Endothelial cell (in vitro differentiated cells): ENCODE results near the gene TMEM132C. TPM values are rescaled to one million over a fixed set of nuclear protein-coding genes. Genes with fewer than 3 reads are reported as not detected.

ENCODE experiments used
- DNase-seq: peaks from one replicate; pipeline ENCODE4 v3.0.0; 2021; ENCODE audit warnings: low spot score
- H3K27ac Mint-ChIP-seq: one replicate; pipeline ENCODE4 v1.8.0; 2021; ENCODE audit warnings: mixed read lengths, inconsistent platforms; ENCODE audit not compliant: unreplicated experiment
- H3K27me3 Mint-ChIP-seq: one replicate; pipeline ENCODE4 v1.8.0; 2021; ENCODE audit warnings: mild to moderate bottlenecking, moderate library complexity, mixed read lengths, inconsistent platforms; ENCODE audit not compliant: unreplicated experiment
- H3K36me3 Mint-ChIP-seq: one replicate; pipeline ENCODE4 v1.8.0; 2021; ENCODE audit warnings: mild to moderate bottlenecking, low read depth, mixed read lengths, inconsistent platforms; ENCODE audit not compliant: unreplicated experiment
- H3K4me1 Mint-ChIP-seq: one replicate; pipeline ENCODE4 v1.8.0; 2021; ENCODE audit warnings: mild to moderate bottlenecking, mixed read lengths, inconsistent platforms; ENCODE audit not compliant: unreplicated experiment
- H3K4me3 Mint-ChIP-seq: one replicate; pipeline ENCODE4 v1.8.0; 2021; ENCODE audit warnings: mild to moderate bottlenecking, mixed read lengths, inconsistent platforms; ENCODE audit not compliant: unreplicated experiment
- H3K9me3 Mint-ChIP-seq: one replicate; pipeline ENCODE4 v1.8.0; 2021; ENCODE audit warnings: mixed read lengths, inconsistent platforms; ENCODE audit not compliant: unreplicated experiment
- CTCF ChIP-seq: fragments of 200-600 bp; sonication (generic); IDR thresholded peaks from one replicate; pipeline ENCODE4 v1.5.0; 2021; ENCODE audit warnings: antibody characterized with exemption; ENCODE audit not compliant: unreplicated experiment
- total RNA-seq: library from RNA; stranded (reverse); fragmentation: NEBNext Ultra II Directional; extraction: Animal tissue kit (Norgen Biotek cat#: 25700); gene quantifications from one replicate; pipeline ENCODE4 v1.2.1, GENCODE V29; 2021; ENCODE audit not compliant: unreplicated experiment

The TMEM132C gene
- total RNA-seq, 1 donor from 2014 or later: not detected

GRCh38 chr12:128423205-128423604 lies 156.2 kb downstream of the TMEM132C start:
- TF ChIP-seq CTCF: no peak
- Mint-ChIP-seq H3K9me3 (peaks cover 52% of the 10 kb centered on the region), H3K36me3 (peaks cover 5% of the 10 kb centered on the region), H3K27ac (no peak overlapping the region), H3K4me1 (no peaks in the 10 kb centered on the region), H3K27me3 (no peaks in the 10 kb centered on the region), H3K4me3 (no peak overlapping the region)
- DNase-seq: no peak

GRCh38 chr12:128424931-128425431 lies 158.0 kb downstream of the TMEM132C start:
- TF ChIP-seq CTCF: no peak
- Mint-ChIP-seq H3K27me3 (no peaks in the 10 kb centered on the region), H3K27ac (no peak overlapping the region), H3K9me3 (peaks cover 50% of the 10 kb centered on the region), H3K4me3 (no peak overlapping the region), H3K4me1 (no peaks in the 10 kb centered on the region), H3K36me3 (peaks cover 5% of the 10 kb centered on the region)
- DNase-seq: no peak

- no peak overlapping the region for H3K27ac Mint-ChIP-seq
- H3K4me1 Mint-ChIP-seq: no peaks in the 10 kb centered on the region
- TF ChIP-seq CTCF: no peak
- DNase-seq: no peak
- no peaks in the 10 kb centered on the region for H3K27me3 Mint-ChIP-seq
- no peak overlapping the region for H3K4me3 Mint-ChIP-seq
- peaks cover 5% of the 10 kb centered on the region for H3K36me3 Mint-ChIP-seq
- peaks cover 44% of the 10 kb centered on the region for H3K9me3 Mint-ChIP-seq
Measured at GRCh38 chr12:128425666-128426331, 158.8 kb downstream of the TMEM132C start.

GRCh38 chr12:128426511-128426910 lies 159.5 kb downstream of the TMEM132C start:
- peaks cover 5% of the 10 kb centered on the region for H3K36me3 Mint-ChIP-seq
- H3K27ac Mint-ChIP-seq: no peak overlapping the region

More at GRCh38 chr12:128426511-128426910, 159.5 kb downstream of the TMEM132C start:
- Mint-ChIP-seq H3K9me3 (peaks cover 39% of the 10 kb centered on the region), H3K4me1 (no peaks in the 10 kb centered on the region), H3K4me3 (no peak overlapping the region), H3K27me3 (no peaks in the 10 kb centered on the region)
- no peak for TF ChIP-seq CTCF
- no peak for DNase-seq
